Neutrophil (primary cell): ENCODE results near the gene CDH13.

ENCODE experiments used
- H3K27ac ChIP-seq: fragments of 200-600 bp; sonication (generic); 2 replicates; pipeline ENCODE4 v1.5.1; 2016; ENCODE audit warnings: mild to moderate bottlenecking, moderate library complexity
- H3K27me3 ChIP-seq: fragments of 200-600 bp; sonication (generic); 2 replicates; pipeline ENCODE4 v1.6.0; 2016; ENCODE audit warnings: mild to moderate bottlenecking
- H3K36me3 ChIP-seq: fragments of 200-600 bp; sonication (generic); 2 replicates; pipeline ENCODE4 v1.5.1; 2017
- H3K4me1 ChIP-seq, 2 experiments: fragments of 200-600 bp in 1 of 2; sonication (generic) in 1 of 2; 1 replicate in 1 of 2; 2 replicates in 1 of 2; pipeline versions ENCODE4 v1.5.1 to v1.6.1; 2013 to 2016; ENCODE audit warnings: low read depth in 1 of 2, low read length in 1 of 2, mild to moderate bottlenecking in 1 of 2, moderate library complexity in 1 of 2; ENCODE audit not compliant: control insufficient read depth in 1 of 2, insufficient read depth in 1 of 2
- H3K4me3 ChIP-seq, 2 experiments: fragments of 200-600 bp in 1 of 2; sonication (generic) in 1 of 2; 1 replicate in 1 of 2; 2 replicates in 1 of 2; pipeline ENCODE4 v1.5.1; 2013 to 2016; ENCODE audit warnings: low read depth in 1 of 2, low read length in 1 of 2, mild to moderate bottlenecking in 1 of 2, moderate library complexity in 1 of 2
- H3K9me3 ChIP-seq: fragments of 200-600 bp; sonication (generic); 2 replicates; pipeline ENCODE4 v1.5.1; 2016
- CTCF ChIP-seq: fragments of 200-600 bp; sonication (generic); IDR thresholded peaks from 2 replicates; pipeline ENCODE4 v1.5.1; 2016; ENCODE audit warnings: antibody characterized with exemption

Gene CDH13

GRCh38 chr16:83619381-83620150 is 992.8 kb downstream of the CDH13 start:
- Histone ChIP-seq H3K27me3 (no peaks in the 10 kb centered on the region), H3K36me3 (no peaks in the 10 kb centered on the region), H3K27ac (no peak overlapping the region), H3K4me3 (no peak overlapping the region), H3K9me3 (no peaks in the 10 kb centered on the region), H3K4me1 (no peaks in the 10 kb centered on the region)
- TF ChIP-seq CTCF = no peak

- Histone ChIP-seq H3K4me3 (no peak overlapping the region), H3K36me3 (no peaks in the 10 kb centered on the region), H3K9me3 (no peaks in the 10 kb centered on the region)
These were observed 995.2 kb downstream of the CDH13 start for GRCh38 chr16:83622010-83622409.

GRCh38 chr16:83623091-83623730 is 996.4 kb downstream of the CDH13 start:
- H3K36me3 ChIP-seq = no peaks in the 10 kb centered on the region
- no peaks in the 10 kb centered on the region for H3K4me1 ChIP-seq
- H3K4me3 ChIP-seq = no peak overlapping the region
- no peaks in the 10 kb centered on the region for H3K9me3 ChIP-seq
- H3K27me3 ChIP-seq = no peaks in the 10 kb centered on the region
- no peak overlapping the region for H3K27ac ChIP-seq
- no peak for TF ChIP-seq CTCF

More at GRCh38 chr16:83622010-83622409, 995.2 kb downstream of the CDH13 start:
- Histone ChIP-seq H3K27ac (no peak overlapping the region), H3K4me1 (no peaks in the 10 kb centered on the region), H3K27me3 (no peaks in the 10 kb centered on the region)
- no peak for TF ChIP-seq CTCF

- Histone ChIP-seq H3K36me3 (no peaks in the 10 kb centered on the region), H3K4me1 (no peaks in the 10 kb centered on the region), H3K27me3 (no peaks in the 10 kb centered on the region), H3K9me3 (no peaks in the 10 kb centered on the region), H3K4me3 (no peak overlapping the region), H3K27ac (no peak overlapping the region)
- TF ChIP-seq CTCF = no peak
These were observed 997.1 kb downstream of the CDH13 start for GRCh38 chr16:83623892-83624291.

- Histone ChIP-seq H3K27me3 (no peaks in the 10 kb centered on the region), H3K9me3 (no peaks in the 10 kb centered on the region), H3K4me3 (no peak overlapping the region)
These were observed 997.8 kb downstream of the CDH13 start for GRCh38 chr16:83624429-83625120.

More at GRCh38 chr16:83624429-83625120, 997.8 kb downstream of the CDH13 start:
- Histone ChIP-seq H3K27ac (no peak overlapping the region), H3K36me3 (no peaks in the 10 kb centered on the region), H3K4me1 (no peaks in the 10 kb centered on the region)
- no peak for TF ChIP-seq CTCF
